K562 (cell line): ENCODE data around the gene ADAMTS6. TPM values are rescaled to one million over a fixed set of nuclear protein-coding genes. Genes with fewer than 3 reads are reported as not detected.

ENCODE experiments used
- ATAC-seq: fragments of 200-7000 bp; cut with Tn5 transposase; 3 replicates; pipeline ENCODE4 v1.9.1; 2020; ENCODE audit warnings: moderate library complexity
- BruUV-seq: library from RNA; stranded (reverse); fragments of 400-500 nt; replicated peaks from 2 replicates; lab custom pipeline; 2021; lab: Mats Ljungman, UMichigan
- CTCF ChIA-PET: fragments of 300-600 bp; formaldehyde crosslinking; extraction: SDS; loops from one replicate; lab custom pipeline; 2021; ENCODE audit warnings: low intra/inter-chr PET ratio; lab: Yijun Ruan, JAX
- POLR2A ChIA-PET: fragments of 300-600, 350-650 bp; sonication (Branson Sonifier 250); formaldehyde crosslinking; extraction: SDS; loops from one replicate; lab custom pipeline; 2021; ENCODE audit warnings: antibody characterized with exemption, inconsistent platforms; lab: Yijun Ruan, JAX
- DNase-seq, 4 experiments: peaks; one replicate each; pipeline versions ENCODE4 v3.0.0 to v3.0.0-alpha.2; 2011 to 2018; ENCODE audit warnings: low spot score in 3 of 4, mixed read lengths in 3 of 4; ENCODE audit errors: extremely low read depth in 1 of 4
- FAIRE-seq: peaks from 2 replicates; lab custom pipeline; 2011; peaks lifted over from hg19 to GRCh38; lab: Jason Lieb, UNC
- H2AFZ ChIP-seq: 2 replicates; pipeline ENCODE4 v1.6.0; 2011; ENCODE audit warnings: low read depth, low read length, control low read depth, inconsistent platforms
- H3K27ac ChIP-seq: fragments of 200-600 bp; 3 replicates; pipeline ENCODE4 v1.8.0; 2011; ENCODE audit warnings: low read depth, mild to moderate bottlenecking, control low read depth, inconsistent platforms, low read length, moderate library complexity, mixed read lengths; ENCODE audit errors: extremely low read depth
- H3K27me3 ChIP-seq, 2 experiments: fragments of 300-600 bp in 1 of 2; 2 replicates in 1 of 2; 3 replicates in 1 of 2; pipeline versions ENCODE4 v1.6.0 to v1.8.0; 2011; ENCODE audit warnings: inconsistent platforms in 2 of 2, low read length in 2 of 2, mild to moderate bottlenecking in 1 of 2, mixed read lengths in 1 of 2, moderate library complexity in 1 of 2; ENCODE audit not compliant: control insufficient read depth in 2 of 2, insufficient read depth in 2 of 2
- H3K36me3 ChIP-seq: fragments of 300-600 bp; 3 replicates; pipeline ENCODE4 v1.8.0; 2011; ENCODE audit warnings: mild to moderate bottlenecking, low read length, inconsistent platforms; ENCODE audit not compliant: control insufficient read depth, insufficient read depth
- H3K4me1 ChIP-seq, 2 experiments: fragments of 200-600 bp in 1 of 2; replicated peaks in 1 of 2; 2 replicates in 1 of 2; 3 replicates in 1 of 2; pipeline versions ENCODE4 v1.5.1 to v1.8.0; 2011; ENCODE audit warnings: inconsistent platforms in 2 of 2, low read length in 2 of 2, mild to moderate bottlenecking in 1 of 2, mixed read lengths in 1 of 2, moderate library complexity in 1 of 2; ENCODE audit not compliant: control insufficient read depth in 2 of 2, insufficient read depth in 2 of 2
- H3K4me2 ChIP-seq: 2 replicates; pipeline ENCODE4 v1.6.1; 2011; ENCODE audit warnings: low read length, control low read depth, inconsistent platforms, mixed read lengths; ENCODE audit not compliant: insufficient read depth
- H3K4me3 ChIP-seq: fragments of 200-600 bp; sonication (generic), shearing (Covaris generic); 2 replicates; pipeline ENCODE4 v1.5.1; 2016; ENCODE audit warnings: control low read depth, inconsistent platforms
- H3K79me2 ChIP-seq: fragments of 200-600 bp; 3 replicates; pipeline ENCODE4 v1.8.0; 2011; ENCODE audit warnings: low read length, inconsistent platforms; ENCODE audit not compliant: control insufficient read depth, insufficient read depth
- H3K9ac ChIP-seq, 2 experiments: 2 replicates each; pipeline versions ENCODE4 v1.6.0 to v1.6.1; 2011; ENCODE audit warnings: low read depth in 2 of 2, low read length in 2 of 2, control low read depth in 1 of 2, inconsistent platforms in 1 of 2, mild to moderate bottlenecking in 1 of 2, mixed read lengths in 1 of 2; ENCODE audit not compliant: insufficient read depth in 1 of 2
- H3K9me1 ChIP-seq: one replicate; pipeline ENCODE4 v1.6.0; 2011; ENCODE audit warnings: inconsistent platforms, mild to moderate bottlenecking, low read length, moderate library complexity; ENCODE audit not compliant: control insufficient read depth, insufficient read depth
- H3K9me3 ChIP-seq: replicated peaks from 2 replicates; pipeline ENCODE4 v1.5.1; 2011; ENCODE audit warnings: low read depth, low read length, inconsistent platforms; ENCODE audit not compliant: control insufficient read depth, insufficient read depth
- H4K20me1 ChIP-seq: replicated peaks from 2 replicates; pipeline ENCODE4 v1.6.1; 2011; ENCODE audit warnings: low read length, inconsistent platforms, mixed read lengths; ENCODE audit not compliant: control insufficient read depth, insufficient read depth
- ESRRB ChIP-seq: fragments of 250-450 bp; sonication (Bioruptor Pico); IDR thresholded peaks from 2 replicates; pipeline ENCODE4 v1.5.0; 2020; ENCODE audit warnings: mild to moderate bottlenecking, moderate library complexity, borderline replicate concordance
- HMG20A ChIP-seq: fragments of 450-650 bp; formaldehyde crosslinking; conservative IDR thresholded peaks from 2 replicates; pipeline ENCODE4 v1.4.0; 2020; ENCODE audit warnings: mild to moderate bottlenecking, mixed read lengths
- NFIC ChIP-seq: fragments of 450-650 bp; IDR thresholded peaks from 2 replicates; pipeline ENCODE4 v1.6.1; 2017; ENCODE audit warnings: mild to moderate bottlenecking, inconsistent platforms
- ZNF184 ChIP-seq: sonication (generic); formaldehyde crosslinking; IDR thresholded peaks from 2 replicates; pipeline ENCODE4 v1.5.0; 2020; ENCODE audit warnings: missing genetic modification reagents
- ZNF644 ChIP-seq: fragments of 200-800 bp; sonication (Bioruptor generic); IDR thresholded peaks from 2 replicates; pipeline ENCODE4 v1.6.1; 2016; ENCODE audit warnings: low read depth, missing genetic modification characterization, missing compliant biosample characterization
- WGBS: fragments of 100-300 bp; shearing (Covaris generic); methylation state at CpG from one replicate; pipeline ENCODE4 v1.1.6; 2016; ENCODE audit warnings: low coverage, mixed read lengths; ENCODE audit not compliant: insufficient coverage; ENCODE audit errors: missing lambda C conversion rate; 5-methylcytosine and 5-hydroxymethylcytosine counted together
- in situ Hi-C: fragments of 300-500 bp; cut with MboI; formaldehyde crosslinking; loops from 4 replicates; pipeline ENCODE4 v1.15.0; 2018; ENCODE audit warnings: inconsistent platforms, mixed read lengths
- intact Hi-C: fragments of 100-400 bp; cut with micrococcal nuclease; formaldehyde crosslinking; loops from 2 replicates; pipeline ENCODE4 v1.14.2; 2022
- polyA plus RNA-seq, 8 experiments: library from polyadenylated mRNA; depleted of rRNA in 4 of 8; stranded (reverse) in 5 of 8; unstranded in 3 of 8; fragments of >200 nt; fragmentation: Nextera tagmentation in 2 of 8; fragmentation: Illumina TruSeq in 1 of 8; extraction: Ambion mirVana in 2 of 8; extraction: Trizol in 1 of 8; gene quantifications; 2 replicates each; pipeline versions ENCODE4 v1.2.1 to v1.2.3, GENCODE V29; 2011 to 2014; ENCODE audit warnings: inconsistent platforms in 1 of 8, missing spikeins in 1 of 8
- total RNA-seq, 7 experiments: library from RNA; depleted of rRNA in 6 of 7; stranded (reverse); fragments of >200 nt in 6 of 7; fragmentation: Illumina TruSeq in 2 of 7; extraction: Trizol in 2 of 7; gene quantifications; 2 replicates each; pipeline versions ENCODE4 v1.2.1 to v1.2.3, GENCODE V29; 2011 to 2021; ENCODE audit warnings: low replicate concordance in 1 of 7
- TF ChIP-seq, protein P1 (sequence below): fragments of 450-650 bp; IDR thresholded peaks from 2 replicates; pipeline ENCODE4 v1.6.1; 2018; ENCODE audit not compliant: partially characterized antibody
- TF ChIP-seq, protein P2 (sequence below): fragments of 450-650 bp; formaldehyde crosslinking; IDR thresholded peaks from 2 replicates; pipeline ENCODE4 v1.4.0; 2020; ENCODE audit warnings: mild to moderate bottlenecking

ADAMTS6 gene
- total and polyA plus RNA-seq, 9 of the 15 experiments (the other 6 are each of a cell fraction or from before 2014, with no cell fraction given): 0.57 to 5.3 (median 1.5) TPM

DNA sequence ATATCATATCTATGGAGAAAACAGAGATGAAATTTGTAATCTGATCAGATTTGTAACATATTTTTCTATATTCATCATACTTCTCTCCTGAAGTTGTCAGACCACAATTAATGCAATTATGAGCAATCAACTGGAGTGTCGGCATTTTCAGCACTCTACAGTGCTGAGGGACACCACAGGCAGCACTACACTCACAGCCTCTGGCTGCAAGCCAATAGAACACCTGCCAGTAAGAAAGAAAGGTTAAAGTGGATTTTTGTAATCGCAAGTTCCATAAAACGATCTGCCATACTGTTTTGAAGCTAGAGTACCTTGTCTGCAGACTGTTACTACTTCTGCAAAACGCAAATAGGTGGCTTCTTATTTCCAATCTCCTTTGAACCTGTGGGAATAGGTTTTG is 147.6 kb downstream of the ADAMTS6 start:
- CTCF ChIA-PET: no interaction called here
- POLR2A ChIA-PET: no interaction called here
- BruUV-seq: no TSS peak
- Histone ChIP-seq H4K20me1 (no peaks in the 10 kb centered on the region), H3K9me1 (no peaks in the 10 kb centered on the region), H3K4me3 (no peak overlapping the region), H3K27me3 (no peaks in the 10 kb centered on the region), H3K36me3 (no peaks in the 10 kb centered on the region), H3K4me1 (no peaks in the 10 kb centered on the region), H2AFZ (no peak overlapping the region), H3K9me3 (no peaks in the 10 kb centered on the region), H3K27ac (no peak overlapping the region), H3K9ac (no peak overlapping the region), H3K4me2 (no peak overlapping the region), H3K79me2 (no peaks in the 10 kb centered on the region)
- in situ Hi-C loops: no loop called here
- intact Hi-C loops: no loop called here
- TF ChIP-seq NFIC: peak; percentile 59
- TF ChIP-seq HMG20A (CRISPR knock-in tag): no peak
- 39% methylated on average over 4 of the region's 4 CpGs for WGBS
- DNase-seq (no peak), ATAC-seq (no peak), FAIRE-seq (no peak)

DNA sequence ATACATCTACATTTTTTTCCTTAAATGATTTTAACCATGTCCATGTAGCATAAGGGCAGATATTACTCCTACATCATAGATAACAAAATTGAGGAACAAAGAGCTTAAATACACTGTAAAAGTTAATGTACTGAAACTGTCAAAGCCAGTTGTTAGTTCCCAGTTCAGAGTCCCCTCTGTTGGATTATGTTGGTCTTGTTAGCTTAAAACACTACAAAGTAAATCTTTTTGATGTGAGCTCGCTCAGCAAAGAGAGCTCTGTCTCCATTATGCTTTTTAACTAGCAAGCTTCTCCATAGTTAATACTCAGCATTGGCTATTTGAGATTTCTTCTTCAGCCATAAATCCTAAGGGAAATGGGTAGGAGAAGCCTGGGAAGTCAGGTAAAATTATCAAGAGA is 149.1 kb downstream of the ADAMTS6 start:
- in situ Hi-C loops: no loop called here
- no peak overlapping the region for H3K27ac ChIP-seq
- no peaks in the 10 kb centered on the region for H3K36me3 ChIP-seq
- no peaks in the 10 kb centered on the region for H3K9me3 ChIP-seq
- H3K4me1 ChIP-seq: no peaks in the 10 kb centered on the region
- ATAC-seq (no peak), FAIRE-seq (no peak), DNase-seq (no peak)
- intact Hi-C loops: no loop called here
- no peak overlapping the region for H3K9ac ChIP-seq
- H3K27me3 ChIP-seq: no peaks in the 10 kb centered on the region
- H3K4me2 ChIP-seq: no peak overlapping the region
- BruUV-seq: no TSS peak
- ChIA-PET CTCF (no interaction called here), POLR2A (no interaction called here)
- H3K4me3 ChIP-seq: no peak overlapping the region
- H3K9me1 ChIP-seq: no peaks in the 10 kb centered on the region
- no peak overlapping the region for H2AFZ ChIP-seq
- no peaks in the 10 kb centered on the region for H3K79me2 ChIP-seq
- 32% methylated on average over 1 of the region's 1 CpG for WGBS
- H4K20me1 ChIP-seq: no peaks in the 10 kb centered on the region
- TF ChIP-seq ZNF184 (CRISPR knock-in tag): no peak
- no peak for TF ChIP-seq ZNF644 (tag)
- no peak for TF ChIP-seq ESRRB
- TF ChIP-seq, protein P1, sequence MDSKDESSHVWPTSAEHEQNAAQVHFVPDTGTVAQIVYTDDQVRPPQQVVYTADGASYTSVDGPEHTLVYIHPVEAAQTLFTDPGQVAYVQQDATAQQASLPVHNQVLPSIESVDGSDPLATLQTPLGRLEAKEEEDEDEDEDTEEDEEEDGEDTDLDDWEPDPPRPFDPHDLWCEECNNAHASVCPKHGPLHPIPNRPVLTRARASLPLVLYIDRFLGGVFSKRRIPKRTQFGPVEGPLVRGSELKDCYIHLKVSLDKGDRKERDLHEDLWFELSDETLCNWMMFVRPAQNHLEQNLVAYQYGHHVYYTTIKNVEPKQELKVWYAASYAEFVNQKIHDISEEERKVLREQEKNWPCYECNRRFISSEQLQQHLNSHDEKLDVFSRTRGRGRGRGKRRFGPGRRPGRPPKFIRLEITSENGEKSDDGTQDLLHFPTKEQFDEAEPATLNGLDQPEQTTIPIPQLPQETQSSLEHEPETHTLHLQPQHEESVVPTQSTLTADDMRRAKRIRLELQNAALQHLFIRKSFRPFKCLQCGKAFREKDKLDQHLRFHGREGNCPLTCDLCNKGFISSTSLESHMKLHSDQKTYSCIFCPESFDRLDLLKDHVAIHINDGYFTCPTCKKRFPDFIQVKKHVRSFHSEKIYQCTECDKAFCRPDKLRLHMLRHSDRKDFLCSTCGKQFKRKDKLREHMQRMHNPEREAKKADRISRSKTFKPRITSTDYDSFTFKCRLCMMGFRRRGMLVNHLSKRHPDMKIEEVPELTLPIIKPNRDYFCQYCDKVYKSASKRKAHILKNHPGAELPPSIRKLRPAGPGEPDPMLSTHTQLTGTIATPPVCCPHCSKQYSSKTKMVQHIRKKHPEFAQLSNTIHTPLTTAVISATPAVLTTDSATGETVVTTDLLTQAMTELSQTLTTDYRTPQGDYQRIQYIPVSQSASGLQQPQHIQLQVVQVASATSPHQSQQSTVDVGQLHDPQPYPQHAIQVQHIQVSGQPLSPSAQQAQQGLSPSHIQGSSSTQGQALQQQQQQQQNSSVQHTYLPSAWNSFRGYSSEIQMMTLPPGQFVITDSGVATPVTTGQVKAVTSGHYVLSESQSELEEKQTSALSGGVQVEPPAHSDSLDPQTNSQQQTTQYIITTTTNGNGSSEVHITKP: no peak
- TF ChIP-seq, protein P2, sequence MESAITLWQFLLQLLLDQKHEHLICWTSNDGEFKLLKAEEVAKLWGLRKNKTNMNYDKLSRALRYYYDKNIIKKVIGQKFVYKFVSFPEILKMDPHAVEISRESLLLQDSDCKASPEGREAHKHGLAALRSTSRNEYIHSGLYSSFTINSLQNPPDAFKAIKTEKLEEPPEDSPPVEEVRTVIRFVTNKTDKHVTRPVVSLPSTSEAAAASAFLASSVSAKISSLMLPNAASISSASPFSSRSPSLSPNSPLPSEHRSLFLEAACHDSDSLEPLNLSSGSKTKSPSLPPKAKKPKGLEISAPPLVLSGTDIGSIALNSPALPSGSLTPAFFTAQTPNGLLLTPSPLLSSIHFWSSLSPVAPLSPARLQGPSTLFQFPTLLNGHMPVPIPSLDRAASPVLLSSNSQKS (CRISPR knock-in tag): no peak
